Measurements from ENCODE around the gene HP1BP3.

Gene HP1BP3

DNA sequence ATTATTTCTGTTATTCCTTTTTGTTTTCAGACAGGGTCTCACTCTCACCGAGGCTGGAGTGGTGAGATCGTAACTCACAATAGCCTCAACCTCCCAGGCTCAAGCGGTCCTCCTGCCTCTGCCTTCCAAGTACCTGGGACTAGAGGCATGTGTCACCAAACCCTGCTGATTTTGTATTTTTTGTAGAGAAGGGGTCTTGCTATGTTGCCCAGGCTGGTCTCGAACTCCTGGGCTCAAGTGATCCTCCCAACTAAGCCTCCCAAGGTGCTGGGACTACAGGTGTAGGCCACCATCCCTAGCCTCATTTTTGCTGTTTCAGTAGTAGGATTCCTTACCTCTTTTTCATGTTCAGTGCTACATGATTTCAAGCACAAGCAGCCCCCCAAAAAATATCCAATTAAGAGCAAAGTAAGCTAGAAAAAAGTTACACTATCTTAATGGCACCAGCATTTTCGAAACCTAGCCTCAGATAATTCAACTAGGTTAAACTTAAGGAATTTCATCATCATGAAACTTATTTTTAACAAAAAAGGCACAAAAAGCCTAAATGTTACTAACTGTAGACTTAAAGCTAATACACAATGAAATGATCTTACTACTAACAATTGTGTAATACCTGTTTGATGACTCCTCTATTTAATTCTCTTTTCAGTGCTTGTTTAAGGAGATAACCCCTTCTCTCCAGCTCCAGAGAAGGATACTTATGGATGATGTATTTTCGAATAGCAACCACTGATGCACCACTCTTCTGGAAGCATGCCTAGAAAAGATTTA is 16.6 kb downstream of the HP1BP3 start:
- DNase-seq (ENCODE audit: extremely low read depth, low read depth) = no peak
- TF ChIP-seq, protein P1, sequence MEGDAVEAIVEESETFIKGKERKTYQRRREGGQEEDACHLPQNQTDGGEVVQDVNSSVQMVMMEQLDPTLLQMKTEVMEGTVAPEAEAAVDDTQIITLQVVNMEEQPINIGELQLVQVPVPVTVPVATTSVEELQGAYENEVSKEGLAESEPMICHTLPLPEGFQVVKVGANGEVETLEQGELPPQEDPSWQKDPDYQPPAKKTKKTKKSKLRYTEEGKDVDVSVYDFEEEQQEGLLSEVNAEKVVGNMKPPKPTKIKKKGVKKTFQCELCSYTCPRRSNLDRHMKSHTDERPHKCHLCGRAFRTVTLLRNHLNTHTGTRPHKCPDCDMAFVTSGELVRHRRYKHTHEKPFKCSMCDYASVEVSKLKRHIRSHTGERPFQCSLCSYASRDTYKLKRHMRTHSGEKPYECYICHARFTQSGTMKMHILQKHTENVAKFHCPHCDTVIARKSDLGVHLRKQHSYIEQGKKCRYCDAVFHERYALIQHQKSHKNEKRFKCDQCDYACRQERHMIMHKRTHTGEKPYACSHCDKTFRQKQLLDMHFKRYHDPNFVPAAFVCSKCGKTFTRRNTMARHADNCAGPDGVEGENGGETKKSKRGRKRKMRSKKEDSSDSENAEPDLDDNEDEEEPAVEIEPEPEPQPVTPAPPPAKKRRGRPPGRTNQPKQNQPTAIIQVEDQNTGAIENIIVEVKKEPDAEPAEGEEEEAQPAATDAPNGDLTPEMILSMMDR (IDR thresholded peaks at IDR 0.05; ENCODE audit: low read depth, low read length) = no peak

DNA sequence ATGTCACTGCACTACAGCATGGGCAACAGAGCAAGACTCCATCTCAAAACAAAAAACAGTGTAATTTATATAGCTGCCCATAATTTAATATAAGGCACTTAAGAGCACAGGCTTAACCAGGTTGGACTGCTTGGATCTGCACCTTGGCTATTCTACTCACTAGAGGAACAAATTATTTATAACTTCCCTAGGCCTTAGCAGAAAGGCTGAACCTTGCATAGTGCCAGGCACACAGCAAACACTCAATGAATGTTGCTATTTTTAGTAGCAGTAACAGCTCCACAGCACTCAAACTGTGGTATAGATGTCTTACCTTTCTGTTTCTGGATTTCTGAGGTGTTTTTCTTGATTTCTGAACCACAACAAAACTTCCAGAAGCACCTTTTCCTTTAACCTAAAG is 19.8 kb downstream of the HP1BP3 start:
- TF ChIP-seq, protein P1 (IDR thresholded peaks at IDR 0.05; ENCODE audit: low read depth, low read length) = no peak
- DNase-seq (ENCODE audit: extremely low read depth, low read depth) = no peak

DNA sequence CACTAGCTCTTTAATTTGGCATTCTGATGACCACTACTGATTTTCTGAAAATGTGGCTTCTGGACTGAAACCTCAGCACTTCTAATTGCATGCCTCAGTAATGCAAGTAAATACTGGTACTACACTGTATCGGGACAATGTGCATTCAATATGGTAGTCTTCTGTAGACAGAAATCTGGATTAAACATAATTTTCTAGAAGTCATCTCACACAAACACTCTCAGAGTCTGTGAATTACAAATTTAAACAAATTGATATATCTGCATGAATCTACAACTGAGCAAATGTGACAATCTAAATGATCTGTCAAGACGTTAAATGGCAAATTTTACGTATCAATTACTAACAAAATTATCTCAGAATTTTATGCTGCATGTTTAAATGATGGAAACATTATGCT is 23.7 kb downstream of the HP1BP3 start:
- TF ChIP-seq, protein P1 (IDR thresholded peaks at IDR 0.05; ENCODE audit: low read depth, low read length) = no peak
- DNase-seq (ENCODE audit: extremely low read depth, low read depth) = no peak

DNA sequence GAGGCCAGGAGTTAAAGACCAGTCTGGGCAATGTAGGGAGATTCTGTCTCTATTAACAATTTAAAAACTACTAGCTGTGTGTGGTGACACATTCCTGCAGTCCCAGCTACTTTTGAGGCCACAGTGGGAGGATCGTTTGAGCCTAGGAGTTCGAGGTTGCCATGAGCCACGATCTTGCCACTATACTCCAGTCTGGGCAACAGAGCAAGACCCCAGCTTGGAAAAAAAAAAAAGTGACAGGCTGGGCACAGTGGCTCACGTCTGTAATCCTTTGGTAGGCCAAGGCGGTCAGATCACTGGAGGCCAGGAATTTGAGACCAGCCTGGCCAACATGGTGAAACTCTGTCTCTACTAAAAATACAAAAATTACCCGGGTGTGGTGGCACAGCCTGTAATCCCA is 26.8 kb downstream of the HP1BP3 start:
- no peak for DNase-seq (ENCODE audit: extremely low read depth, low read depth)
- TF ChIP-seq, protein P1 (IDR thresholded peaks at IDR 0.05; ENCODE audit: low read depth, low read length) = no peak

DNA sequence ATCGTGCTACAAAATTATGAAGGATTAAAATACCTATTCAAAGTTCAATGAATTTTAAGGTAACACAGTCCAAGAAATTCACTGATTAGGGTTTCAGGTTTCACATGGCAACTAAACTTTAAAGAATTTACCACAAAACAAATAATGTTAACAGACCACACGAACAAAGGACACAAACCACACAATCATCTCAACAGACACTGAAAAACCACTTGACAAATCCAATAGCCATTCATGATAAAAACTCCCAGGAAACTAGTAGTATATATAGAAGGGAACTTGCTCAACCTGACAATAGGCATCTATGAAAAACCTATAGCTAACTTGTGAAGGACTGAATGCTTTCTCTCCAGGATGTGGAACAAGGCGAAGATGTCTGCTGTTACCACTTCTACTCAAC is 33.5 kb downstream of the HP1BP3 start:
- TF ChIP-seq, protein P1 (IDR thresholded peaks at IDR 0.05; ENCODE audit: low read depth, low read length) = no peak
- DNase-seq (ENCODE audit: extremely low read depth, low read depth) = no peak

DNA sequence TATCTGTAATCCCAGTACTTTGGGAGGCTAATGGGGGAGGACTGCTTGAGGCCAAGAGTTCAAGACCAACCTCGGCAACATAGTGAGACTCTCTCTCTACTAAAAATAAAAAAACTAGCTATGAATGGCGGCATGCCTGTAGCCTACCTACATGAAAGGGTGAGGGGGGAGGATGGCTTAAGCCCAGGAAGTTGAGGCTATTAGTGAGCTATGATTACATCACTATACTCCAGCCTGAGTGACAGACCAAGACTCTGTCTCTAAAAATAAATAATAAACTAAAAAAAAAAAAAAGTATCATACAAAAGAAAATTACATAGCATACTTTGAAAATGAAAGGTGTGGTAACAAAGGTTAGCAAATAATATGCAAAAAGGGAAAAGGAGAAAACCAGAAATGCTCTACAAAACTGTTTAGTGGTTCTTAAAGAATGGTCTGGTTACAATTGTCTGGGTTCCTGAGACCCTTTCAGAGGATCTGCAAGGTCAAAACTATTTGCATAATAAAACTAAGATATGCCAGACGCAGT is 35.6 kb downstream of the HP1BP3 start:
- TF ChIP-seq, protein P1 (IDR thresholded peaks at IDR 0.05; ENCODE audit: low read depth, low read length) = no peak
- no peak for DNase-seq (ENCODE audit: extremely low read depth, low read depth)

DNA sequence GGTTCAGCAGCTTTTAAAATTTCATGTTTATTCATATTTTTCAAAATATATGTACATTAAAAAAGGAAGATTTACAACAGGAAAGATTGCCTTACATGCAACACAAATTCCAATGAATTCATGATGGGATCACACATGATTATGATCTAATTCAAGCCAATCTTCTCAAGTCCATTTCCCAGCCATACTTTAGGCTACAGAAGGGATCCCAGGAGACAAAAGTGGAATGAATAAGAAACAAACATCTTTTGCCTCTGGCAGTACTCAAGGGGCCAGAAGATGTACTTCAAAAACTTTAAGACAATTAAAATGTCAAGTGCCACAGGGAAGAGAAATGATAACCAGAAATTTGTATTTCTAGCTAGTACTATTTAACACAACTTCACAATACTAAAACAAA is 44.4 kb downstream of the HP1BP3 start:
- DNase-seq (ENCODE audit: extremely low read depth, low read depth) = no peak
- TF ChIP-seq, protein P1 (IDR thresholded peaks at IDR 0.05; ENCODE audit: low read depth, low read length) = no peak
